Activated naive CD8-positive, alpha-beta T cell treated with anti-CD3 and anti-CD28 coated beads, Interleukin-2, amount 10 ng/mL, durations not matched to agents 7 days and 5 days (primary cell): Measurements from ENCODE around the gene GRPEL2. TPM values are rescaled to one million over a fixed set of nuclear protein-coding genes. Genes with fewer than 3 reads are reported as not detected.
"Not testable (repeated sequence)": the region's sequence is repeated elsewhere in the genome, so short reads cannot be mapped to it uniquely, and the experiment has no call there.

ENCODE experiments used
- ATAC-seq: fragments of 150-1000 bp; cut with Tn5 transposase; one replicate; pipeline ENCODE4 v1.10.0; 2021; ENCODE audit warnings: low read depth, moderate library complexity
- POLR2A ChIA-PET: fragments of 350-600 bp; sonication (Branson Sonifier 250); formaldehyde crosslinking; loops from one replicate; lab custom pipeline; 2021; ENCODE audit warnings: antibody characterized with exemption; lab: Charles Lee
- DNase-seq: peaks from one replicate; pipeline ENCODE4 v3.0.0; 2021
- H3K27ac Mint-ChIP-seq: one replicate; pipeline ENCODE4 v1.8.0; 2022; ENCODE audit warnings: mild to moderate bottlenecking, mixed read lengths
- H3K27me3 Mint-ChIP-seq: one replicate; pipeline ENCODE4 v1.8.0; 2022; ENCODE audit warnings: mild to moderate bottlenecking, moderate library complexity, mixed read lengths
- H3K36me3 Mint-ChIP-seq: one replicate; pipeline ENCODE4 v1.8.0; 2021; ENCODE audit warnings: mild to moderate bottlenecking, mixed read lengths
- H3K4me1 Mint-ChIP-seq: one replicate; pipeline ENCODE4 v1.8.0; 2021; ENCODE audit warnings: mixed read lengths
- H3K4me3 Mint-ChIP-seq: one replicate; pipeline ENCODE4 v1.8.0; 2022; ENCODE audit warnings: mild to moderate bottlenecking, moderate library complexity, mixed read lengths
- H3K9me3 Mint-ChIP-seq: one replicate; pipeline ENCODE4 v1.8.0; 2021; ENCODE audit warnings: mixed read lengths
- total RNA-seq, 2 experiments: library from RNA; stranded (reverse); gene quantifications; one replicate each; pipeline ENCODE4 v1.2.3, GENCODE V29; 2021

Gene GRPEL2
- total RNA-seq, 2 experiments from 2014 or later = 26.1 to 29.7 TPM

DNA sequence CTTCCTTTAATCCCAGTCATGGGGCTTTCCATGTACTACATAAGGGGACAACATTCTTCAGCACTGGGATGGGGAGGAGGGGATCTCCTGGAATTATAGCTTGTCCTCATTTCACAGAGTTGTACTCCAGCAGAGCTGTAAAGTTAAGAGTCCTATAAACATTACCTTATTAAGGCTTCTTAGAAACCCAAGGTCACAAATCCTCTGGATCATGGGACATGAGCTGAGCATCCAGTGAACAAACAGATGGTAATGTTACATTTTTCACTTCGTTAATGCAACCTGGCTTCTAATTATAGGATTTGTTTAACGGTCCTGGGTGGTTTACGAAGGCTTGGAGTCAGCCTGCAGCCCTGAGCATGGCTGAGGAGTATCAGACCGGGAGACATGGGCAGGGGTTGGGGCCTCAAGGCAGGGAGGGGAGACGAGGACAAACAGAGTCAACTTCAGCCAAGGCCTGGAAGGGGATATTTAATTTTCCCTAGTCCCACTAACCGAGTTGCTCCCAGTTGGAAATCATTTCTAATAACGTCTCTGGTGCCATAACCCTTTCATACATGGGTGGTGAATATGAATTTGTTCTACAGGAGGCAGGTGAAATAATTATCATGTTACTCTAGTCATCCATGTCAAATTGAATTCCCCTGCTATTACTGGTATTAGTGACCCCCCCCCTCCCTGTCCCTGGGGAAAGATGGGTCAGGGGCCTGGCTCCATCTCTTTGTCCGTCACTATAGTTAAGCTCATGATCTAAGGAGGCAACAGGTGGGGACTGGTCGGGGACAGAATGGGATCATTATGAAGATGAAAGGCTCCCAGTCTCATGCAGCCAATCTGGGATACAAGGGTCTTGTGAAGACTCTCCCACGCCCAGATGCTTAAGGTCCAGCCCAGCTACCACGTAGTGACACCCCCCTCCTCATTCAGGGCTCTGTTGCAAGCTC, 44.5 kb downstream of the GRPEL2 start:
- DNase-seq = no peak
- H3K4me3 Mint-ChIP-seq = no peak overlapping the region
- H3K27ac Mint-ChIP-seq = no peak overlapping the region
- peaks cover 2% of the 10 kb centered on the region for H3K27me3 Mint-ChIP-seq
- ATAC-seq = no peak
- POLR2A ChIA-PET = no interaction called here
- H3K36me3 Mint-ChIP-seq = no peaks in the 10 kb centered on the region
- H3K9me3 Mint-ChIP-seq = no peaks in the 10 kb centered on the region
- H3K4me1 Mint-ChIP-seq = no peaks in the 10 kb centered on the region

DNA sequence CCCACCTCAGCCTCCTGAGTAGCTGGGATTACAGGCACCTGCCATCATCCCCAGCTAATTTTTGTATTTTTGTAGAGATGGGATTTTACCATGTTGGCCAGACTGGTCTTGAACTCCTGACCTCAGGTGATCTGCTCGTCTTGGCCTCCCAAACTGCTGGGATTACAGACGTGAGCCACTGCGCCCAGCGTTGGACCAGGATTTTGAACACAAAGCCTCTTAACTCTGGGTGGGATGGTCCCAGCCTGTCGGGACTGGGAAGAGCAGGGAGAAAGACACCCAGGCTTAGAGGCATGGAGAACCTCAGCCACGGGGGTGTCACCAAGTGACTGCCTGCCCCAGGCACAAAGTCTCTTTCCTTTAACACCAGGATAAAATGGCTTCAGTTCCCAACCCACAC, 45.8 kb downstream of the GRPEL2 start:
- ATAC-seq, H3K27ac Mint-ChIP-seq, H3K36me3 Mint-ChIP-seq, H3K4me3 Mint-ChIP-seq, H3K9me3 Mint-ChIP-seq, H3K27me3 Mint-ChIP-seq, H3K4me1 Mint-ChIP-seq, DNase-seq: not testable (repeated sequence)
- POLR2A ChIA-PET = interaction anchor here (0.6 kb wide), 1 partner anchor 266 kb away, joined by 3 read pairs; no protein-coding TSS in a partner anchor

DNA sequence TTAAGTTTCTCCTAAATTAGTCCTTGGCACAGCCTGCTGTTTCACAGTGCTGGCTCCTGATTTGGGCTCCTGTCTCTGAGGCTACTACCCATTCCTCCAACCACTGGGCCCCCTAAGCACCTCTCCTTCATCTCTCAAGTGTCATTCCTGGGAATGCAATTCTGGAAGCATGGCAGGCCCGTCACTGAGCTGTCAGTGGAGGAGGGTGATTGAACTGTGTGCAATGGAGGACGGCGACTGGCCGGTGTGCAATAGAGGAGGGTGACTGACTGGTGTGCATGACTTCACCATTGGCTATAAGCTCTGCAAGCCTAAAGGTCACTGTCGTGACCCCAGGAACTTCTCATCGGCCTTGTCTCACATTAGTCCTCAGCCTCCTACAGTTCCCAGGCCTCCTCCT, 46.2 kb downstream of the GRPEL2 start:
- H3K4me3 Mint-ChIP-seq = no peak overlapping the region
- ATAC-seq (no peak), DNase-seq (no peak)
- H3K4me1 Mint-ChIP-seq = no peaks in the 10 kb centered on the region
- no peak overlapping the region for H3K27ac Mint-ChIP-seq
- no peaks in the 10 kb centered on the region for H3K36me3 Mint-ChIP-seq
- peaks cover 2% of the 10 kb centered on the region for H3K27me3 Mint-ChIP-seq
- H3K9me3 Mint-ChIP-seq = no peaks in the 10 kb centered on the region
- POLR2A ChIA-PET = no interaction called here

DNA sequence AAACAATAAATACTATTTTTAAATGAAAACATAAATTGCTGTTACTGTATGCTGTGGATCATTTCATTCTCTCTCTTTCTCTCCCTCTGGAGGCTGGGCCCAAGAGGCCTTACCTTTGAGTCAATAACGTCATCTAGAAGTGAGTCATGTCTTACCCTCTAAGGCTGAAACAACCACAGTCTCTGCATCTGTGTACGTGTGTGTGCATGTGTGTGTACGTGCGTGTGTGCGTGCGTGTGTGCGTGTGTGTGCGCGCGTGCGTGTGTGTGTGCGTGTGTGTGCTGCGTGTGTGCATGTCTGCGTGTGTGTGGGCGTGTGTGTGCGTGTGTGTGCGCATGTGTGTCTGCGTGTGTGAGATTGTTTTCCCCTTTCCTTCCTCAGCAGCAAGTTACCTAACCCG, 47.4 kb downstream of the GRPEL2 start:
- Mint-ChIP-seq H3K4me3 (no peak overlapping the region), H3K27me3 (peaks cover 2% of the 10 kb centered on the region), H3K36me3 (no peaks in the 10 kb centered on the region), H3K4me1 (no peaks in the 10 kb centered on the region), H3K9me3 (no peaks in the 10 kb centered on the region), H3K27ac (no peak overlapping the region)
- POLR2A ChIA-PET = no interaction called here
- DNase-seq = no peak
- no peak for ATAC-seq

DNA sequence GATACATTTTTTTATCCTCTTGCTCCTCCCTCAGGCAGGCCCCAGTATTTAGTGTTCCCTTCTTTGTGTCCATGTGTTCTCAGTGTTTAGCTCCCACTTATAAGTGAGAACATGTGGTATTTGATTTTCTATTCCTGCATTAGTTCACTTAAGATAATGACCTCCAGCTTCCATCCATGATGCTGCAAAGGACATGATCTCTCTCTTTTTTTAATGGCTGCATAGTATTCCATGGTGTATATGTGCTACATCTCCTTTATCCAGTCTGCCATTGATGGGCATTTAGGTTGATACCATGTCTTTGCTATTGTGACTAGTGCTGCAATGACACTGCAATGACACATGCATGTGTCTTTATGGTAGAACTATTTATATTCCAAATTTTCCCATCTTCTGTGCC, 49.7 kb downstream of the GRPEL2 start:
- H3K4me3 Mint-ChIP-seq, H3K9me3 Mint-ChIP-seq, ATAC-seq, H3K27me3 Mint-ChIP-seq, H3K36me3 Mint-ChIP-seq, DNase-seq, H3K4me1 Mint-ChIP-seq, H3K27ac Mint-ChIP-seq, POLR2A ChIA-PET: not testable (repeated sequence)

DNA sequence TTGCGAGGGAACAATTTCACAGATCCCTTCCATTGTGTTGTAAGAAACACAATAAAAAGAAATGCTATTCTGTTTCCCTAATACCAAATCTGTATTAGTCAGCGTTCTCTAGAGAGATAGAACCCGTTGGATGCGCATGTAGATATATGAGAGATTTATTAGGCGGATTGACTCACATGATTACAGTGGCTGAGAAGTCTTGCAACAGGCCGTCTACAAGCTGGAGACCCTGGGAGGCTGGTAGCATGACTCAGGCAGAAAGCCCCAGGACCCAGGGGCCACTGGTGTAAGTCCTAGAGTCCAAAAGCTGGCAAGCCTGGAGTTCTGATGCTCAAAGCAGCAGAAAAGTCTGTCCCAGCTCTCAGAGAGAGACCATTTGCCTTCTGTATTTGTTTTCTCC, 52.2 kb downstream of the GRPEL2 start:
- no peak for ATAC-seq
- POLR2A ChIA-PET = no interaction called here
- Mint-ChIP-seq H3K4me3 (no peak overlapping the region), H3K36me3 (no peaks in the 10 kb centered on the region), H3K27me3 (no peaks in the 10 kb centered on the region), H3K4me1 (no peaks in the 10 kb centered on the region), H3K9me3 (no peaks in the 10 kb centered on the region), H3K27ac (no peak overlapping the region)
- DNase-seq = no peak

DNA sequence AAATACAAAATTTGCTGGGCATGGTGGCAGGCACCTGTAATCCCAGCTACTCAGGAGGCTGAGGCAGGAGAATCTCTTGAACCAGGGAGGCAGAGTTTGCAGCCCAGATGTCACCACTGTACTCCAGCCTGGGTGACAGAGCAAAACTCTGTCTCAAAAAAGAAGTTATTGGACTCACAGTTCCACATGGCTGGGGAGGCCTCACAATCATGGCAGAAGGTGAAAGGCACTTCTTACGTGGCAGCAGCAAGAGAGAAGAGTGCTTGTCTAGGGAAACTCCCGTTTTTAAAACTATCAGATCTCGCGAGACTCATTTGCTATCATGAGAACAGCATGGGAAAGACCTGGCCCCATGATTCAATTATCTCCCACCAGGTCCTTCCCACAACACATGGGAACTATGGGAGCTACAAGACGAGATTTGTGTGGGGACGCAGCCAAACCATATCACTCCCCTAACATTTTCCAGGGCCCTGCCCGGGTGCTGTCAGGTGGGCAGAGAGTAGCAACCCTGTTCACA, 53.5 kb downstream of the GRPEL2 start:
- POLR2A ChIA-PET, H3K27ac Mint-ChIP-seq, H3K9me3 Mint-ChIP-seq, H3K36me3 Mint-ChIP-seq, H3K27me3 Mint-ChIP-seq, H3K4me1 Mint-ChIP-seq, H3K4me3 Mint-ChIP-seq, DNase-seq, ATAC-seq: not testable (repeated sequence)

DNA sequence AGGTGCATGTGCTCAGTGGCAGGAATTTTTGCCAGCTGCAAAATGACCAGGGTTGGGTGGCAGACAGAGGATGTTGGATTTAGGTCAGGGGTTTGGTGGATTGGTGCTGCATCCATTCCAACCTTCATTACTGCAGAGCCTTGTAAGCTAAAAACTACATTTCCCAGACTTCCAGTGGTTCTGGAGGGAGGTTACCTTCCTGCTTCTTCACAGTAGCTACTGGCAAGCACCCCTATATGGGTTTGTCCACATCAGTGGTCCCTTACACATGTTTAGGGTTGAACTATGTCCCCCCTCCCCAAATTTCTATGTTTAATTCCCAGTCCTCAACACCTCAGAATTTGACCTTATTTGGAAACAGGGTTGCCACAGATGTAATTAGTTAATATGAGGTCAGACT, 54.5 kb downstream of the GRPEL2 start:
- POLR2A ChIA-PET = no interaction called here
- Mint-ChIP-seq H3K36me3 (no peaks in the 10 kb centered on the region), H3K27ac (no peak overlapping the region), H3K4me3 (no peak overlapping the region), H3K27me3 (peaks cover 3% of the 10 kb centered on the region), H3K4me1 (no peaks in the 10 kb centered on the region), H3K9me3 (no peaks in the 10 kb centered on the region)
- no peak for ATAC-seq
- no peak for DNase-seq

DNA sequence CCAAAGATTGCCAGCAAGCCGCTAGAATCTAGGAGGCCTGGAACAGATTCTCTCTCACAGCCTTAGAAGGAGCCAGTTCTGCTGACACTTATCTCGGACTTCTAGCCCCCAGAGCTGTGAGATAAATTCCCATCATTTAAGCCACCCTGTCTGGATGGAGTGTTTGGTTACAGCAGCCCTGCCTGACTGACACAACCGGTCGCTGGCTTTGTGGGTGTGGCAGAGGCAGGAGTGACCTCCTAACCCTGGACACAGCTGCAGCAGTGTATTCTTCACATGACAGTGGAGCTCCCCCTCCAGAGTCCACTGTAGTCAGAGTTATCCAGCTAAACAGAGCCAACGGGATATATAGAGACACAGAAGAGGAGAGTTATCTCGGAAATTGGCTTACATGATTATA, 55.0 kb downstream of the GRPEL2 start:
- ATAC-seq (no peak), DNase-seq (no peak)
- H3K4me1 Mint-ChIP-seq = no peaks in the 10 kb centered on the region
- H3K27ac Mint-ChIP-seq = no peak overlapping the region
- POLR2A ChIA-PET = no interaction called here
- H3K9me3 Mint-ChIP-seq = no peaks in the 10 kb centered on the region
- H3K36me3 Mint-ChIP-seq = no peaks in the 10 kb centered on the region
- H3K4me3 Mint-ChIP-seq = no peak overlapping the region
- peaks cover 3% of the 10 kb centered on the region for H3K27me3 Mint-ChIP-seq

DNA sequence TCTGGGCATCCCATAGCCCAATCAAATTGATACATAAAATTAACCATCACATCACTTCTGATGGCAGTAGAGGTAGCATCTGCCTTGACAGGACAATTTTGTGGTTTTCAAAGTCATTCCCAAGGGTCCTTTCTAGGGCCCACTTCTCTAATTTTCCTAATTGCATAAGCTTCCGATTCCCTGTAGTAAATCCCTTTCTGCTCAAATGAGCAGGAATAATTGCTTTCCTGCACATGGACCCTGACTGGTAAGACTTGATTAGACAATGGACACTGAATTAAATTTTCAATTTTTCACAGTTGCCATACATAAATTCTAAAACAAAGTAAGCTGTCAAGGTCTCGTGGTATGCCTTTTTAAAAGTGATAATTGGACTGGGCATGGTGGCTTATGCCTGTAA, 55.8 kb downstream of the GRPEL2 start:
- no peak overlapping the region for H3K27ac Mint-ChIP-seq
- no peaks in the 10 kb centered on the region for H3K36me3 Mint-ChIP-seq
- peaks cover 3% of the 10 kb centered on the region for H3K27me3 Mint-ChIP-seq
- H3K4me1 Mint-ChIP-seq = no peaks in the 10 kb centered on the region
- DNase-seq (no peak), ATAC-seq (no peak)
- no peaks in the 10 kb centered on the region for H3K9me3 Mint-ChIP-seq
- POLR2A ChIA-PET = no interaction called here
- no peak overlapping the region for H3K4me3 Mint-ChIP-seq

DNA sequence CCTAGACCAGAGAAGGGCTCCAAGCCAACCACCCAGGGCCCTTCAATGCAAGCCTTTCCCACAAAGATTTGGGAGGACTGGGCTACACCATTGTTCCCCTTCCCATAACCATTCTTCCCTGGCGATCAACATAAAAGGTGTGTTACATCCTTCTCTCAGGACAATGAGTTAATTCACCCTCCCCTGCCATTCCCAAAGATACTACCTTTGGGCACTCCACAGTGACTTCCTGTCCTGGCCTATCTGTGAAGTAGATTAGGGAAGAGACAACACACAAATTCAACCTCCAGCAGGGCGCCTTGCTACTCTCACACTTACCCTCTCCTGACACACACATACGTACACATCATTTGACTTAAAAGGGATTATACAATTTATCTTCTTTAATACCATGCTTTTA, 57.0 kb downstream of the GRPEL2 start:
- Mint-ChIP-seq H3K9me3 (no peaks in the 10 kb centered on the region), H3K36me3 (no peaks in the 10 kb centered on the region), H3K4me1 (no peaks in the 10 kb centered on the region), H3K27me3 (peaks cover 3% of the 10 kb centered on the region), H3K4me3 (no peak overlapping the region), H3K27ac (no peak overlapping the region)
- POLR2A ChIA-PET = no interaction called here
- ATAC-seq (no peak), DNase-seq (no peak)

Other genes starting within 250 kb of the GRPEL2 start
- not detected for gene ABLIM3, start 204.0 kb upstream of the GRPEL2 start, total RNA-seq
- under 1 TPM; 0.09 to 0.17 TPM for gene AFAP1L1, start 73.6 kb upstream of the GRPEL2 start, total RNA-seq
- 10 to 100 TPM; 32.4 to 35.7 TPM for gene PCYOX1L, start 12.5 kb downstream of the GRPEL2 start, total RNA-seq
- not detected for gene IL17B, start 33.8 kb downstream of the GRPEL2 start, total RNA-seq
- 100 to 1,000 TPM; 176 to 191 TPM for gene CSNK1A1, start 205.9 kb downstream of the GRPEL2 start, total RNA-seq
- gene ARHGEF37, start 236.0 kb downstream of the GRPEL2 start, total RNA-seq = under 1 TPM; 0.82 to 0.83 TPM